Measurements from ENCODE around the gene MLYCD. TPM values are rescaled to one million over a fixed set of nuclear protein-coding genes. Genes with fewer than 3 reads are reported as not detected.

Gene MLYCD
- total RNA-seq, result 1 to 10 TPM; 4.2 to 4.3 TPM

DNA sequence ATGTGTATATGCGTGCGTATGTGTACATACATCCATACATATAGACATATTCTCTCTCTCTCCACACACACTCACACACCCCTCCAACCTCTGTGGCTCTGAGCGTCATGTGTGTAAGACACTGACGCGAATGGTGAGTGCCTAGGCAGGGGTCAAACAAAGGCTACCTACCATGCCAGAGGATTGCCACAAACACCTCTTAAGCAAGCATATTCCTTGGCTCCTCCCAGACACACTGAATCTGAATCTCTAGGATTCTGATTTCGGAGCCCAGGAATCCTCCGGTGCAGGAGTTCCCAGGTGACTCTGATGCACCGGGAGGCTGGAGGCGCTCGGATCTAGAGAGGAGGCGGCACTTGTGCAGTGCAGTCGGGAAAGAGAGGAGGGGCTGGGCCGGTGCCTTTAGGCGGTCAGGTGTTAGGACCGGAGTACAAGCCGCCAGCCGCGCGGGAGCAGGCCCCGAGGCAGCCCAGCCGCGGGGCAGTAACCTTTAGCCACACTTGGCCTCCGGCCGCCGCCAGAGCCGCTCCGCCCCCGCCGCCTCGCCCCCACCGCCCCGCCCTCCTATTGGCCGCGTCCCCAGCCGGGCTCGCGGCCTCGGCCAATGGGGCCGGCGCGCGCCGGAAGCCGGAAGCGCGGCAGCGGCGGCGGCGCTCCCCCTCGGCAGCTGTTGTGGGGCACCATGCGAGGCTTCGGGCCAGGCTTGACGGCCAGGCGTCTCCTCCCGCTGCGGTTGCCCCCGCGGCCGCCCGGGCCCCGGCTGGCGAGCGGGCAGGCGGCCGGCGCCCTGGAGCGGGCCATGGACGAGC is at the start of gene MLYCD:
Gene MLYCD (plus strand): TSS at position 653 of the 809 bp plus-strand sequence. CDS start 30 bp downstream, at position 683.
- Mint-ChIP-seq H3K27me3 (ENCODE audit: low read depth) (peaks cover 9% of the 10 kb centered on the region), H3K27ac (peak within 1 kb of the TSS; percentile 83), H3K4me1 (ENCODE audit: low read depth) (peaks cover 31% of the 10 kb centered on the region), H3K4me3 (peak within 1 kb of the TSS; percentile 92), H3K9me3 (ENCODE audit: insufficient read depth) (no peaks in the 10 kb centered on the region), H3K36me3 (ENCODE audit: low read depth) (peaks cover 1% of the 10 kb centered on the region)
- POLR2A ChIA-PET, result interaction anchor here (0.9 kb wide), 1 partner anchor 24 kb away, joined by 4 read pairs; no protein-coding TSS in a partner anchor
- CTCF ChIA-PET, result interaction anchor here (0.9 to 1.4 kb wide), 4 partner anchors 13 to 74 kb away, joined by 3 to 7 read pairs (median 3); no protein-coding TSS in a partner anchor
- peak; percentile 74 for DNase-seq
- ATAC-seq, result peak; percentile 97

DNA sequence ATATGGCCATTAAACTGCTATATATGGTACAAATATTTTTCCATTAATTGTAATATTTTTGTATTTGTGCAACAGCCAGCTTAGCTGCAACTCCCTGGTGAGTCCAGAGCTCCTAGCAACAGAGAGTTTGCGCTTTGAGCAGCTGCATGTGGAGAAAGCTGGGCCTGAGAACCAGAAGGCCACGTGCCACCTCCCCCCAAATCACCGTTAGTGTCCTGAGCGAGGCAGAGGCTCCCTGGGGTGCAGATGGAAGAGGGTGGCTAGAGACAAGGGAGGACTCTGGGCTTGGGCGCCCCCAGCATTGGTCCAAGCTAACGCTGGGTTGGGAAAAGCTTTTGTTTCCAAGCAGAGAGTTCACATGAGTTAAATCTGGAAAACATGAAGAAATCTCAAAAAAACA is 49.5 kb upstream of the MLYCD start:
- Mint-ChIP-seq H3K27me3 (ENCODE audit: low read depth) (no peaks in the 10 kb centered on the region), H3K4me1 (ENCODE audit: low read depth) (no peaks in the 10 kb centered on the region), H3K36me3 (ENCODE audit: low read depth) (no peaks in the 10 kb centered on the region), H3K27ac (no peak overlapping the region), H3K4me3 (no peak overlapping the region), H3K9me3 (ENCODE audit: insufficient read depth) (no peaks in the 10 kb centered on the region)
- DNase-seq (no peak), ATAC-seq (no peak)
- CTCF ChIA-PET, result no interaction called here
- POLR2A ChIA-PET, result no interaction called here

DNA sequence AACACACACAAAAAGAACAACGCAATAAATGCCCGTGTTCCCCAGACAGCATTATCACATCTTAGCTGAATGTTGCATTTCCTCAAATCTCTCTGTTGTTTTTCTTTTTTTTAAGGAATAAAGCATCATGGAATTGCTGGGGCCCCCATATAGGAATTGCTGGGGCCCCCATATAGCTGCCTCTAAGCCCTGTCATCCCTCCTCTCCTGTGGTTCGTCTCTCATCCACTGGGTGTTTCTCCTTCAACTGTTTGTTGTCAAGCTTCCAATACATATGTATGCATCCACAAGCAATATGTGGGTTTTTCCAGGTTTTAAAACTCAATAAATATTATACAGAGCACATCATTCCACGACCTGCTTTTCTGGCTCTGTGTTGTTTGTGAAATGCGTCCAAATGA is 48.0 kb upstream of the MLYCD start:
- ChIA-PET POLR2A (no interaction called here), CTCF (interaction anchor here (1.2 kb wide), 1 partner anchor 24 kb away, joined by 3 read pairs; no protein-coding TSS in a partner anchor)
- DNase-seq (no peak), ATAC-seq (no peak)
- H3K27ac Mint-ChIP-seq, result no peak overlapping the region
- H3K9me3 Mint-ChIP-seq (ENCODE audit: insufficient read depth), result no peaks in the 10 kb centered on the region
- H3K36me3 Mint-ChIP-seq (ENCODE audit: low read depth), result no peaks in the 10 kb centered on the region
- H3K4me3 Mint-ChIP-seq, result no peak overlapping the region
- H3K27me3 Mint-ChIP-seq (ENCODE audit: low read depth), result no peaks in the 10 kb centered on the region
- no peaks in the 10 kb centered on the region for H3K4me1 Mint-ChIP-seq (ENCODE audit: low read depth)

DNA sequence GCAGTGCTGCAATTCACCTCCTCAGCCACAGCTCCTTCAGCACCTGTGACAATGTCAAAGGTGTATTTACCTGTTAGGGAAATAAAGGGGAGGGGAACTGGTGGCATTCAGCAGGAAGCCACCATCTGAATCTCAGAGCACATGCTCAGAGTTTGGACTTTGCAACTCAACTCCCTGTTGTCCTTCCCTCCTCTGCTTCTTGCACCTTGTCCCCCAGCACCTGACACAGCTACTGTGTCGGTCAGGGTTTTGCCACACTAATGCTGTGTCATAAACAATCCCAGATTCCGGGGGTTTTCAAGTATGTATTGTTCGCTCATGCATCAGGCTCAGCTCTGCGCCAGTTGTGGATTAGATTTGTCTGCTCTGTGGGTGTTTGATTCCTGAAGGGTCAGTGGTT is 47.4 kb upstream of the MLYCD start:
- POLR2A ChIA-PET, result no interaction called here
- Mint-ChIP-seq H3K27ac (no peak overlapping the region), H3K27me3 (ENCODE audit: low read depth) (no peaks in the 10 kb centered on the region), H3K4me1 (ENCODE audit: low read depth) (no peaks in the 10 kb centered on the region), H3K36me3 (ENCODE audit: low read depth) (no peaks in the 10 kb centered on the region), H3K4me3 (no peak overlapping the region), H3K9me3 (ENCODE audit: insufficient read depth) (no peaks in the 10 kb centered on the region)
- ATAC-seq (no peak), DNase-seq (no peak)
- CTCF ChIA-PET, result interaction anchor here (1.2 kb wide), 1 partner anchor 25 kb away, joined by 3 read pairs; no protein-coding TSS in a partner anchor

DNA sequence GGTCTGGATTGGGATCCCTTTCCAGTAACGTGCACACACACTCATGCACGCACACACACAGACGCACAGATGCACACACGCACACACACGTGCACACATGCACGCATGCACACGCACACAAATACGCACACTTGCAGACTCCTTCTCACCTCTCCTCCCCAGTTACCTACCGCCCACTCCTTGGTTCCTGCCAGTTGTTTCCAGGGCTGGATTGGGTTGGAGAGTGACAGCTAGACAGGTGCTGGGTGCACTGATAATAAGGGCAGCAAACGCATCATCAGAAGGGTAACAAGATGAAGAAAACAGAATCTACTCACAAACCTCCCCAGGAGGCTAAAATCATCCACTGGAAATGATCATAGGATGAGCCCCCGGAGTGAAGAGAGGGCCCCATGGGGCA is 46.1 kb upstream of the MLYCD start:
- Mint-ChIP-seq H3K4me1 (ENCODE audit: low read depth) (no peaks in the 10 kb centered on the region), H3K9me3 (ENCODE audit: insufficient read depth) (no peaks in the 10 kb centered on the region), H3K27me3 (ENCODE audit: low read depth) (no peaks in the 10 kb centered on the region), H3K27ac (no peak overlapping the region), H3K4me3 (no peak overlapping the region), H3K36me3 (ENCODE audit: low read depth) (no peaks in the 10 kb centered on the region)
- no peak for DNase-seq
- CTCF ChIA-PET, result no interaction called here
- POLR2A ChIA-PET, result no interaction called here
- ATAC-seq, result no peak

DNA sequence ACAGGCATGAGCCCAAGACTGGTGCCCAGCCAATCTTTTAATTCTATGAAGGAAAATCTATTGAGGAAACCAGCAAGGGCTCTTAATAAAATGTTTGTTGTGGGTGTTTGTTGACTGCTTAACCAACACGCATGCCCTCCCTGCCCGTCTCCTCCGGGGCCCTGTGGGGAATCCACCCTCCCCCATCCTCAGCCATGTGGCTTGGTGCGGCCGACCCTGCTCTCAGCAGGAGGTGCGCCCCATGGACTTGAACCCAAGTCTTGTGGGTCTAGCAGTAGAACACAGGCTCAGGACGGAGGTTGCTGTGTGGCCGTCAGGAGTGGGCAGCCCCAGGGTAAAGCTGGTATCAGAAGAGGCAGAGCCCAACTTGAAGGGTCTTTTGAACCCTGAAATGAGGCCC is 45.1 kb upstream of the MLYCD start:
- Mint-ChIP-seq H3K9me3 (ENCODE audit: insufficient read depth) (no peaks in the 10 kb centered on the region), H3K27ac (no peak overlapping the region), H3K27me3 (ENCODE audit: low read depth) (no peaks in the 10 kb centered on the region), H3K36me3 (ENCODE audit: low read depth) (no peaks in the 10 kb centered on the region), H3K4me1 (ENCODE audit: low read depth) (no peaks in the 10 kb centered on the region), H3K4me3 (no peak overlapping the region)
- ATAC-seq (no peak), DNase-seq (no peak)
- POLR2A ChIA-PET, result no interaction called here
- CTCF ChIA-PET, result no interaction called here

DNA sequence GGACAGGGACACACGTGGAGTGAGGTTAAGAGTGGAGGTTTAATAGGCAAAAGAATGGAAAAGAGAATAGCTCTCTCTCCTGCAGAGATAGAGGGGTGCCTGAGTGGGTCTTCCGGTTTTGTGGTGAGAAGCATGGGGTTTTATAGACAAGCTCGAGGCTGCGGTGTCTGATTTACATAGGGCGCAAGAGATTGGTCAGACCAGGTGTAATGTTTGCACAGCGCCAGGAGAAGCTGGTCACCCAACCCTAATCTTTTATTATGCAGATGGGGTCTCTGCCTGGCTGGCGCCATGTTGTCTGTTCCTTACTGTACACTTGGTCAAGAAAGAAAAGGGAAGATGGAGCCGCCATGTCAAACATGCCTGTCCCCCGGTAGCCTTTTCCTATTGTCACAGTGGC is 44.5 kb upstream of the MLYCD start:
- Mint-ChIP-seq H3K9me3 (ENCODE audit: insufficient read depth) (no peaks in the 10 kb centered on the region), H3K4me3 (no peak overlapping the region), H3K27me3 (ENCODE audit: low read depth) (no peaks in the 10 kb centered on the region), H3K27ac (no peak overlapping the region), H3K4me1 (ENCODE audit: low read depth) (no peaks in the 10 kb centered on the region), H3K36me3 (ENCODE audit: low read depth) (no peaks in the 10 kb centered on the region)
- no peak for DNase-seq
- ChIA-PET POLR2A (no interaction called here), CTCF (no interaction called here)
- no peak for ATAC-seq

DNA sequence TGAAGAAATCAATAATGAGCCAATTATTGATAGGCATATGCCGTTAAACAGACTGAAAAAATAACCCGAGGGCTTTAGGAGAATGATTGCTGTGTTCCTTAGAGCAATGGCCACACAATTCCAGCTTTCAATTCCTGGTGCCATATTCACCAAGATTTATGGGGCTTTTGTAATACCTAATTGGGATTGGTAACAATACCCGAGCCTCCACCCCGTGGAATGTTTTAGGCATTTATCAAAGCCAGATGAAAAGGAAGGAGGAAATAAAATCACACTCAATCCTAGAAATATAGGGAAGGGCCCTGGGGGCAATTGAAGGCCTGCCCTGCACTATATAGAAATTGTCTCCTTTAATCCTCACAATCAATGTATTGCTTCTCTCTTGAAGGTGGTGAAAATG is 42.1 kb upstream of the MLYCD start:
- Mint-ChIP-seq H3K36me3 (ENCODE audit: low read depth) (no peaks in the 10 kb centered on the region), H3K4me1 (ENCODE audit: low read depth) (no peaks in the 10 kb centered on the region), H3K27me3 (ENCODE audit: low read depth) (no peaks in the 10 kb centered on the region), H3K4me3 (no peak overlapping the region), H3K27ac (no peak overlapping the region), H3K9me3 (ENCODE audit: insufficient read depth) (no peaks in the 10 kb centered on the region)
- ATAC-seq, result no peak
- ChIA-PET CTCF (interaction anchor here (0.6 kb wide), 1 partner anchor 461 kb away, joined by 3 read pairs; no protein-coding TSS in a partner anchor), POLR2A (no interaction called here)
- no peak for DNase-seq

DNA sequence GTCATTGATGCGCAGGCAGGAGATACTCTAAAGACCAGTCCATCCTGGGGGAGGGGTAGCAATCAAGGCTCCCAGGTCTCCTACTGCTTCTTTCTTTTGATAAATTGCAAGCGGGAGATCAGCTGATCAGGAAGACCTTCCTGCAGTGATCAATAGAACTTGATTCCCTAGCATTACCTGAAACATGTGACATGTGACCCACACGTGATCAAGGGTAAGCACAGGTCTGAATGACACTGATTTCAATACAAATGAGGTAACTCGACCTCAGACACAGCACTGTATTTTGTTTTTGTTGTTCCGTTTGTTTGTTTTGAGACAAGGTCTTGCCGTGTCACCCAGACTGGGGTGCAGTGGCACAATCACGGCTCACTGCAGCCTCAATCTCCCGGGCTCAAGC is 39.6 kb upstream of the MLYCD start:
- Mint-ChIP-seq H3K4me3 (no peak overlapping the region), H3K27me3 (ENCODE audit: low read depth) (no peaks in the 10 kb centered on the region), H3K36me3 (ENCODE audit: low read depth) (no peaks in the 10 kb centered on the region), H3K9me3 (ENCODE audit: insufficient read depth) (no peaks in the 10 kb centered on the region), H3K4me1 (ENCODE audit: low read depth) (no peaks in the 10 kb centered on the region), H3K27ac (no peak overlapping the region)
- ATAC-seq, result no peak
- ChIA-PET POLR2A (no interaction called here), CTCF (no interaction called here)
- DNase-seq, result no peak

DNA sequence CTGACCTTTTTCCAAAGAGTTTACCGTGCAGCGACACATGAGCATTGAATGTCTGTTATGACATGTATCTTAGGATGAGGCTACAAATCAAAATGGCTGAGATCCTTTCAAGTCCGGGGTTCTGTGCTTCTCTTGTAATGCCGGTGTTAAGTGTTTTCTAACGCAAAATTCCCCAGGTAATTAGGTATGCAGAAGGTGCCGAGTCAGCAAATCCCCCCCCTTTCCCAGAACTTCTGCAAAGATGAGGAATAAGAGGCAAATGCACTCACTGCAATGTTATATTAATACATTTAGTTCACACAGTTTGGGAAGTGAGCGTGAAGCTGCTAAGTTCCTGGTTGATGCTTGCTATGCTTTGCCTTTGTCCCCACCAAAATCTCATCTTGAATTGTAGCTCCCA is 36.3 kb upstream of the MLYCD start:
- H3K4me1 Mint-ChIP-seq (ENCODE audit: low read depth), result no peaks in the 10 kb centered on the region
- DNase-seq (no peak), ATAC-seq (no peak)
- no peaks in the 10 kb centered on the region for H3K36me3 Mint-ChIP-seq (ENCODE audit: low read depth)
- no peak overlapping the region for H3K4me3 Mint-ChIP-seq
- H3K9me3 Mint-ChIP-seq (ENCODE audit: insufficient read depth), result no peaks in the 10 kb centered on the region
- no peak overlapping the region for H3K27ac Mint-ChIP-seq
- H3K27me3 Mint-ChIP-seq (ENCODE audit: low read depth), result peaks cover 11% of the 10 kb centered on the region
- CTCF ChIA-PET, result no interaction called here
- POLR2A ChIA-PET, result no interaction called here

DNA sequence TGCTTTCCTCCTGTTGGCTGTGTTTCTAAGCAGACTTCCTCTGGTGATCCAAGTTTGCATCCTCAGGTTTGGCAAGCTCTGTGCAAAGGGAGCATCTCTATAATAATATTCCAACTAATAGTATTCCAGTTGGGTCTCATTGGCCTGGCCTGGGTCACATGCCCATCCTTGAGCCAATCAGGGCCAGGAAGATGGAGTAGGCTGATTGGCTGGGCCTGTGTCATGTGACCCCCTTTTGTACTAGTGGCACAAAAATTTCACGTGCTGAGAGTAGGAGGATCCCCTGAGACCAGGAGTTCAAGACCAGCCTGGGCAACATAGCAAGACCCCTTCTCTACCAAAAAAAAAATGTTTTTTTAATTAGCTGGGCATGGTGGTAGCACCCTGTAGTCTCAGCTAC is 35.2 kb upstream of the MLYCD start:
- Mint-ChIP-seq H3K9me3 (ENCODE audit: insufficient read depth) (no peaks in the 10 kb centered on the region), H3K4me3 (no peak overlapping the region), H3K27me3 (ENCODE audit: low read depth) (peaks cover 11% of the 10 kb centered on the region), H3K27ac (no peak overlapping the region), H3K36me3 (ENCODE audit: low read depth) (no peaks in the 10 kb centered on the region), H3K4me1 (ENCODE audit: low read depth) (no peaks in the 10 kb centered on the region)
- ChIA-PET CTCF (no interaction called here), POLR2A (no interaction called here)
- ATAC-seq (no peak), DNase-seq (no peak)

DNA sequence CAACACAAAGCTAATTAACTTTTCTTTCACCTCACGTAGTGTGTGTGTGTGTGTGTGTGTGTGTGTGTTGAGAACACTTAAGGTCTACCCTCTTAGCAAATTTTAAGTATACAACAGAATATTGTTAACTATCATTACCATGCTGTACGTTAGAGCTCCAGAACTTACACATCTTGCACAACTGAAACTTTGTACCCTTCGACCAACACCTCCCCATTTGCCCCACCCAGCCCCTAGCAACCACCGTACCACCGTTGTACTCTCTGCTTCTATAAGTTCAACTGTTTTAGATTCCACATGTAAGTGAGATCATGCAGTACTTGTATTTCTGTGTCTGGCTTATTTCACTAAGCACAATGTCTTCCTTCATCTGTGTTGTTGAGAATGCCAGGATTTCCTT is 28.1 kb upstream of the MLYCD start:
- Mint-ChIP-seq H3K4me1 (ENCODE audit: low read depth) (no peaks in the 10 kb centered on the region), H3K36me3 (ENCODE audit: low read depth) (no peaks in the 10 kb centered on the region), H3K4me3 (no peak overlapping the region), H3K9me3 (ENCODE audit: insufficient read depth) (no peaks in the 10 kb centered on the region), H3K27ac (no peak overlapping the region), H3K27me3 (ENCODE audit: low read depth) (peaks cover 36% of the 10 kb centered on the region)
- DNase-seq (no peak), ATAC-seq (no peak)
- CTCF ChIA-PET, result no interaction called here
- POLR2A ChIA-PET, result no interaction called here

DNA sequence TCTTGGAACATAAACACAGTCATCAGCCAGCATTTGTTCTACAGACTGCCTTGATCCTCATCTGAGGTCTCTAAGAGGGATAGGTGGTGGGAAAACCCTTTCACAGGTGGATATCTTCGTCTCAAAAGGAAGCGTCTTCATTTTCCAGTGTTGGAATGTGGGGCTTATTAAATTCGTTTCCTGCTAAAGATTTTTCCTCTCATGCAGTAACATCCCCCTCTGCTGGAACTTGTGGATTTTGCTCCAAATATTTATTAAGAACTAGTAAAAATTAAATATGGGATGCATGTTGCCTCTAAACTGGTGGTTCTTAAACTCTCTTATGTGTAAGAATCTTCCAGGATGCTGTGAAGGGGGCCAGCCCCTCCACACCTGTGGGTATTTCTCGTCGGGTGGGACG is 20.1 kb upstream of the MLYCD start:
- ATAC-seq, result no peak
- POLR2A ChIA-PET, result no interaction called here

More for the DNA sequence above, 20.1 kb upstream of the MLYCD start:
- CTCF ChIA-PET, result no interaction called here
- Mint-ChIP-seq H3K36me3 (ENCODE audit: low read depth) (no peaks in the 10 kb centered on the region), H3K4me1 (ENCODE audit: low read depth) (no peaks in the 10 kb centered on the region), H3K9me3 (ENCODE audit: insufficient read depth) (no peaks in the 10 kb centered on the region), H3K4me3 (no peak overlapping the region), H3K27me3 (ENCODE audit: low read depth) (peaks cover 16% of the 10 kb centered on the region), H3K27ac (no peak overlapping the region)
- DNase-seq, result no peak

Measured in activated CD8-positive, alpha-beta T cell treated with anti-CD3 and anti-CD28 coated beads, Interleukin-2, amount 10 ng/mL, durations not matched to agents 7 days and 5 days (primary cell).